HG02798 (cell line): ENCODE results near the gene ADGRG1.

Experiments used
- ATAC-seq: cut with Tn5 transposase; IDR thresholded peaks from one replicate; pipeline ENCODE4 v1.9.1; 2021; ENCODE audit warnings: mild to moderate bottlenecking; ENCODE audit not compliant: unreplicated experiment, poor library complexity

The ADGRG1 gene

GRCh38 chr16:57647136-57647875, 18.9 kb downstream of the ADGRG1 start:
- no peak for ATAC-seq

- no peak for ATAC-seq
Observed at GRCh38 chr16:57648125-57648524, 19.7 kb downstream of the ADGRG1 start.

GRCh38 chr16:57648581-57649442, 20.4 kb downstream of the ADGRG1 start:
- ATAC-seq: peak; percentile 76

GRCh38 chr16:57649443-57649751, 21.0 kb downstream of the ADGRG1 start:
- ATAC-seq: no peak

- no peak for ATAC-seq
Observed at GRCh38 chr16:57649846-57650245, 21.4 kb downstream of the ADGRG1 start.

GRCh38 chr16:57651344-57652333, 23.2 kb downstream of the ADGRG1 start:
- ATAC-seq: no peak

GRCh38 chr16:57652695-57653471, 24.5 kb downstream of the ADGRG1 start:
- no peak for ATAC-seq

- ATAC-seq: no peak
Observed at GRCh38 chr16:57653936-57654335, 25.5 kb downstream of the ADGRG1 start.

- ATAC-seq: no peak
Observed at GRCh38 chr16:57656342-57656955, 28.0 kb downstream of the ADGRG1 start.

GRCh38 chr16:57657228-57657627, 28.8 kb downstream of the ADGRG1 start:
- no peak for ATAC-seq

GRCh38 chr16:57658130-57658877, 29.9 kb downstream of the ADGRG1 start:
- no peak for ATAC-seq

GRCh38 chr16:57658878-57659674, 30.6 kb downstream of the ADGRG1 start:
- no peak for ATAC-seq

- ATAC-seq: no peak
Observed at GRCh38 chr16:57660715-57661463, 32.5 kb downstream of the ADGRG1 start.

GRCh38 chr16:57661510-57661909, 33.1 kb downstream of the ADGRG1 start:
- ATAC-seq: no peak

GRCh38 chr16:57661936-57662906, 33.8 kb downstream of the ADGRG1 start:
- ATAC-seq: no peak

GRCh38 chr16:57663436-57663835, 35.0 kb downstream of the ADGRG1 start:
- no peak for ATAC-seq
